Kidney (tissue), 14 donors: ENCODE data around the gene VWA8. TPM values are rescaled to one million over a fixed set of nuclear protein-coding genes. Genes with fewer than 3 reads are reported as not detected.
"Not testable (repeated sequence)": the region's sequence is repeated elsewhere in the genome, so short reads cannot be mapped to it uniquely, and the experiment has no call there.

Experiments used
- DNase-seq, 5 donors: peaks; one replicate each; pipeline ENCODE4 v3.0.0-alpha.2; 2013 to 2020
- FAIRE-seq: peaks from 2 replicates; lab custom pipeline; 2012; peaks lifted over from hg19 to GRCh38; lab: Jason Lieb, UNC
- H3K27ac ChIP-seq, 2 donors: one replicate each; pipeline ENCODE4 v1.7.0; 2013; ENCODE audit warnings: low read depth in 2 of 2, low read length in 2 of 2, inconsistent platforms in 1 of 2
- H3K27me3 ChIP-seq: one replicate; pipeline ENCODE4 v1.7.1; 2013; ENCODE audit warnings: low read length, inconsistent platforms; ENCODE audit not compliant: control insufficient read depth, insufficient read depth
- H3K36me3 ChIP-seq, 3 donors: one replicate each; pipeline versions ENCODE4 v1.7.0 to v1.7.1; 2013; ENCODE audit warnings: low read length in 3 of 3, control low read depth in 1 of 3, inconsistent platforms in 1 of 3; ENCODE audit not compliant: insufficient read depth in 3 of 3, control insufficient read depth in 2 of 3
- H3K4me1 ChIP-seq, 3 donors: one replicate each; pipeline versions ENCODE4 v1.7.0 to v1.7.1; 2013; ENCODE audit warnings: low read length in 3 of 3, inconsistent platforms in 1 of 3, low read depth in 1 of 3; ENCODE audit not compliant: control insufficient read depth in 2 of 3, insufficient read depth in 2 of 3
- H3K4me3 ChIP-seq, 3 donors: one replicate each; pipeline versions ENCODE4 v1.7.0 to v1.8.1; 2013; ENCODE audit warnings: low read length in 3 of 3, control low read depth in 1 of 3, inconsistent platforms in 1 of 3
- H3K9ac ChIP-seq, 3 donors: one replicate each; pipeline versions ENCODE4 v1.7.0 to v1.7.1; 2013; ENCODE audit warnings: low read length in 3 of 3, control low read depth in 1 of 3, inconsistent platforms in 1 of 3
- H3K9me3 ChIP-seq, 3 donors: one replicate each; pipeline versions ENCODE4 v1.7.0 to v1.7.1; 2013; ENCODE audit warnings: low read length in 3 of 3, control low read depth in 1 of 3, inconsistent platforms in 1 of 3; ENCODE audit not compliant: control insufficient read depth in 2 of 3, insufficient read depth in 1 of 3
- intact Hi-C: fragments of 100-400 bp; cut with DNase I; formaldehyde crosslinking; loops from one replicate; pipeline ENCODE4 v1.11.1; 2022
- polyA plus RNA-seq: library from polyadenylated mRNA; stranded (reverse); fragments of 350-450 nt; fragmentation: Illumina TruSeq; extraction: RNeasy Lipid Tissue Mini Kit (QIAGEN cat#74804); gene quantifications from one replicate; pipeline ENCODE4 v1.2.3, GENCODE V29; 2014; ENCODE audit warnings: low read depth, low replicate concordance; ENCODE audit not compliant: insufficient read depth
- total RNA-seq: library from RNA; stranded (reverse); fragmentation: NEBNext Ultra II Directional; extraction: Animal tissue kit (Norgen Biotek cat#: 25700); gene quantifications from one replicate; pipeline ENCODE4 v1.2.1, GENCODE V29; 2021
- TF ChIP-seq, protein P1 (sequence below): IDR thresholded peaks from 3 replicates; pipeline ENCODE4 v1.5.1; 2012; ENCODE audit warnings: mild to moderate bottlenecking, moderate library complexity, borderline replicate concordance; ENCODE audit not compliant: insufficient read depth; ENCODE audit errors: extremely low read depth
- donor health status: control.
- donor health status: control.
- donor health status: control.
- donor health status: control.
- donor health status: control.
- donor health status: DM: yes; HTN: yes; CAD: no.
- donor health status: Normal renal cell carcinoma (clear cell type).

The VWA8 gene
- total and polyA plus RNA-seq, 2 donors from 2014 or later: 6.4 to 21.3 TPM

DNA sequence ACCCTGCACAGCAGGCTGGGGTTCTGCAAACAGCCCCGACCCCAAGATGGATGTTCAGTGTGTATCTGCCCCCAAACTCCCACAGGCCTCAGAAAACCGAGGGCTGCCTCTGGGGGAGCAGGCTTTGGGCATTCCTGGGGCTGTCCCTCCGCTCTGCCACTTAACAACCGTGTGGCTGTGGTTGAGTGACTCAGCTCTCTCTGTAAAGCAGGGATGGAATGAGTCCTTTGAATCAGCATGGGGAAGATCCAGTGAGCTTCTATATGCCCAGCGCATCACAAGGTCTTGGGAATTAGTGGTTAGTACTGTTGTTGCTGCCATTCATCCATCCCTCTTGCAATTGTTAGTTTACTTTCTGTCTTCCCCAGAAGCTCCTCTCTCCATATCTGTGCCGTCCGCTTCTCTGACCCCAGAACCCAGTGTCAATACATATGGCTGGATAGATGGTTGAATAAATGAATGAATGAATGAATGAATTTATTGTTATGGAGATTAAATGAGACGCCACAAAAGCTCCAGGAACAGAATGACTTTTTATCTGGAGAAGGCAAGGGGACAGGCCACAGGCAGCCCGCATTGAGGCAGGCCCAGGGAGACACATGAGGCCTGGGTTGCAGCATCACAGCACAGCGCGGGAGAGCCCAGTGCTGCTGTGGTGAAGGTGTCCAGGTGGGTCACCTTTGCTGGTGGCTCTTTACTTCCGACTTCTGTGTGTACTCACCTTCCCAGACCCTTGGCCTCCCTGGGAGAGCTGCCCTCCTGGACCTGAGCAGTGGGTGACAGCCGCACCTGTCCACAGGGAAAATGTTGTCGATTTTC, 414.3 kb downstream of the VWA8 start:
- H3K27ac ChIP-seq: no peak overlapping the region

DNA sequence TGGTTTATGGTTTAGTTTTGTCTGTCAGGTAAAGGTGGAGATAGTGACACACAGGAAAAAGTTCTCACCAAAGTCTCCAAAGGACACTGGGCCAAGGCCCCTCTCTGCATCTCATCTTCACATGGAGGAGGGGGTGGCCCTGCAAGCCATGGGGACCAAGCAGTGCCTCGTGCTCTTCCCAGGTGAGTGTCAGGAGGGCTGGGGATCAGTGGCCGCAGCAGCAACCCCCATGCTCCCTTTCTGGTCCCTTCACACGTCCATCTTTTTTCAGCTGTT, 415.5 kb downstream of the VWA8 start:
- no peaks in the 10 kb centered on the region for H3K9me3 ChIP-seq
- no peaks in the 10 kb centered on the region for H3K36me3 ChIP-seq
- H3K27me3 ChIP-seq: no peaks in the 10 kb centered on the region
- no peaks in the 10 kb centered on the region for H3K4me1 ChIP-seq
- TF ChIP-seq, protein P1, sequence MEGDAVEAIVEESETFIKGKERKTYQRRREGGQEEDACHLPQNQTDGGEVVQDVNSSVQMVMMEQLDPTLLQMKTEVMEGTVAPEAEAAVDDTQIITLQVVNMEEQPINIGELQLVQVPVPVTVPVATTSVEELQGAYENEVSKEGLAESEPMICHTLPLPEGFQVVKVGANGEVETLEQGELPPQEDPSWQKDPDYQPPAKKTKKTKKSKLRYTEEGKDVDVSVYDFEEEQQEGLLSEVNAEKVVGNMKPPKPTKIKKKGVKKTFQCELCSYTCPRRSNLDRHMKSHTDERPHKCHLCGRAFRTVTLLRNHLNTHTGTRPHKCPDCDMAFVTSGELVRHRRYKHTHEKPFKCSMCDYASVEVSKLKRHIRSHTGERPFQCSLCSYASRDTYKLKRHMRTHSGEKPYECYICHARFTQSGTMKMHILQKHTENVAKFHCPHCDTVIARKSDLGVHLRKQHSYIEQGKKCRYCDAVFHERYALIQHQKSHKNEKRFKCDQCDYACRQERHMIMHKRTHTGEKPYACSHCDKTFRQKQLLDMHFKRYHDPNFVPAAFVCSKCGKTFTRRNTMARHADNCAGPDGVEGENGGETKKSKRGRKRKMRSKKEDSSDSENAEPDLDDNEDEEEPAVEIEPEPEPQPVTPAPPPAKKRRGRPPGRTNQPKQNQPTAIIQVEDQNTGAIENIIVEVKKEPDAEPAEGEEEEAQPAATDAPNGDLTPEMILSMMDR: no peak
- H3K9ac ChIP-seq: no peak overlapping the region
- DNase-seq (no peak), FAIRE-seq (no peak)
- no peak overlapping the region for H3K27ac ChIP-seq
- intact Hi-C loops: no loop called here
- no peak overlapping the region for H3K4me3 ChIP-seq

More for the DNA sequence above, 414.3 kb downstream of the VWA8 start:
- Histone ChIP-seq H3K27me3 (no peaks in the 10 kb centered on the region), H3K9me3 (no peaks in the 10 kb centered on the region), H3K9ac (no peak overlapping the region), H3K36me3 (no peaks in the 10 kb centered on the region), H3K4me3 (no peak overlapping the region), H3K4me1 (no peaks in the 10 kb centered on the region)
- TF ChIP-seq, protein P1: no peak
- intact Hi-C loops: no loop called here
- no peak for DNase-seq
- FAIRE-seq: no peak

DNA sequence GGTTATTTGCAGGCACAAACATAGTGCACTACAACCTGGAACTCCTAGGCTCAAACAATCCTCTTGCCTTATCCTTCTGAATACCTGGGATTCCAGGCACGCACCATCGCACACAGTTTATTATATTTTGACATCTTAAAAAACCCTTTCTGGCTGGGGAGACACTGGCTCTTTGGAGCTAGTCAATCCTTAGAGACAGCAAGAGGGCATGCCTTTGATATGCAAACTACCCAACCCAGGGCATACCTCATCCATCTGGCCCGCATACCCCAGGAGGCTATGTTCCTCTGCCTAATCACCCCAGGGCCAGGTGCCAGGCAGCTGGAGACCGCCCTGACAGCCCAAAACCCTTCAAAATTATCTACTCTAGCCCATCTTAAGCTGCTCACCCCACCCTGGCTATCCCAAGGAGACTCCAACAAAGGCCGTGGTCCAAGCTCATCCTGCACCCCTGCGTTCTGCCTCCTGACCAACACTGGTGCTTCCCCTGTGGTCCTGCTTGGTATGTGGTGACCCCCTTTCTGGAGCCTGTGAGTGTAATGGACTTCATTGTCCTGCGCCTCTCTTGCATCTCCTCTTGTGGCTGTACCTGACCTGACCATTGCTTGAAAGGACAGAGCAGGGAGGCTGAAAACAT, 417.1 kb downstream of the VWA8 start:
- FAIRE-seq (no peak), DNase-seq (peak in 1 of 5 donors; percentile 17)
- Histone ChIP-seq H3K27ac (no peak overlapping the region), H3K9me3 (no peaks in the 10 kb centered on the region), H3K27me3 (no peaks in the 10 kb centered on the region), H3K4me1 (no peaks in the 10 kb centered on the region), H3K9ac (no peak overlapping the region), H3K36me3 (no peaks in the 10 kb centered on the region), H3K4me3 (no peak overlapping the region)
- TF ChIP-seq, protein P1: no peak
- intact Hi-C loops: no loop called here

DNA sequence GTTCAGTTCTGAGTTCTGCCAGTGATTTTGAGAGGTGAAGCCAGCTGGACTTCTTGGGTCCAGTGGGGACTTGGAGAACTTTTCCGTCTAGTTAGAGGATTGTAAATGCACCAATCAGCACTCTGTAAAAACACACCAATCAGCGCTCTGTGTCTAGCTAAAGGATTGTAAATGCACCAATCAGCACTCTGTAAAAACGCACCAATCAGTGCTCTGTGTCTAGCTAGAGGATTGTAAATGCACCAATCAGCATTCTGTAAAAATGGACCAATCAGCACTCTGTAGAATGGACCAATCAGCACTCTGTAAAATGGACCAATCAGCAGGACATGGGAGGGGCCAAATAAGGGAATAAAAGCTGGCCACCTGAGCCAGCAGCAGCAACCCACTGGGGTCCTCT, 418.1 kb downstream of the VWA8 start:
- H3K36me3 ChIP-seq, H3K4me1 ChIP-seq, FAIRE-seq, intact Hi-C loops, H3K27me3 ChIP-seq, H3K9me3 ChIP-seq, DNase-seq, H3K27ac ChIP-seq, H3K9ac ChIP-seq, H3K4me3 ChIP-seq: not testable (repeated sequence)
